Measurements from ENCODE around the gene RBBP9.
A peak's percentile ranks its signal among the peaks of the same experiment; 100 is the strongest.
"Not testable (repeated sequence)": the region's sequence is repeated elsewhere in the genome, so short reads cannot be mapped to it uniquely, and the experiment has no call there.

RBBP9 gene

GRCh38 chr20:18496740-18497592 is at the start of gene RBBP9:
Gene RBBP9, minus strand, starts transcription at chr20:18497225. Its CDS starts 58 bp downstream, at chr20:18497167.
- DNase-seq: peak; percentile 47

GRCh38 chr20:18545566-18545965 is 48.5 kb upstream of the RBBP9 start:
- DNase-seq: no peak

- DNase-seq: no peak
These were observed 46.9 kb upstream of the RBBP9 start for GRCh38 chr20:18543932-18544331.

GRCh38 chr20:18543216-18543615 is 46.2 kb upstream of the RBBP9 start:
- no peak for DNase-seq

- no peak for DNase-seq
These were observed 44.7 kb upstream of the RBBP9 start for GRCh38 chr20:18541741-18542140.

GRCh38 chr20:18537651-18538050 is 40.6 kb upstream of the RBBP9 start:
- DNase-seq: no peak

- no peak for DNase-seq
These were observed 37.1 kb upstream of the RBBP9 start for GRCh38 chr20:18533978-18534644.

- DNase-seq: no peak
These were observed 36.5 kb upstream of the RBBP9 start for GRCh38 chr20:18533491-18533890.

- no peak for DNase-seq
These were observed 35.6 kb upstream of the RBBP9 start for GRCh38 chr20:18532626-18533025.

- DNase-seq: no peak
These were observed 32.0 kb upstream of the RBBP9 start for GRCh38 chr20:18529041-18529440.

- no peak for DNase-seq
These were observed 30.8 kb upstream of the RBBP9 start for GRCh38 chr20:18527836-18528235.

- DNase-seq: no peak
These were observed 30.3 kb upstream of the RBBP9 start for GRCh38 chr20:18527339-18527738.

GRCh38 chr20:18526761-18527160 is 29.7 kb upstream of the RBBP9 start:
- not testable (repeated sequence) for DNase-seq

- no peak for DNase-seq
These were observed 27.6 kb upstream of the RBBP9 start for GRCh38 chr20:18524646-18525045.

- DNase-seq: no peak
These were observed 26.0 kb upstream of the RBBP9 start for GRCh38 chr20:18523066-18523465.

- not testable (repeated sequence) for DNase-seq
These were observed 25.0 kb upstream of the RBBP9 start for GRCh38 chr20:18522066-18522465.

GRCh38 chr20:18515973-18516372 is 18.9 kb upstream of the RBBP9 start:
- no peak for DNase-seq

GRCh38 chr20:18514127-18514526 is 17.1 kb upstream of the RBBP9 start:
- DNase-seq: no peak

- no peak for DNase-seq
These were observed 16.2 kb upstream of the RBBP9 start for GRCh38 chr20:18513208-18513607.

- no peak for DNase-seq
These were observed 14.5 kb upstream of the RBBP9 start for GRCh38 chr20:18511571-18511970.

- peak; percentile 93 for DNase-seq
These were observed 10.5 kb upstream of the RBBP9 start, which contains the start of gene SEC23B for GRCh38 chr20:18507218-18508191. Gene SEC23B, plus strand, starts transcription at chr20:18507940. Its CDS starts 2,896 bp downstream, at chr20:18510836.

- DNase-seq: no peak
These were observed 9.7 kb upstream of the RBBP9 start for GRCh38 chr20:18506744-18507143.

- no peak for DNase-seq
These were observed 7.5 kb upstream of the RBBP9 start for GRCh38 chr20:18504479-18505060.

Data from DMS 273 treated with DMSO at 0.1 percent for 48 hours (cell line).